ENCODE data around the gene DNAH7. TPM values are rescaled to one million over a fixed set of nuclear protein-coding genes. Genes with fewer than 3 reads are reported as not detected.

Gene DNAH7
- total RNA-seq, 1 experiment from 2014 or later, result 0.98 TPM

GRCh38 chr2:196112418-196113034 is 43.9 kb upstream of the DNAH7 start:
- CTCF ChIA-PET, result interaction anchor here (0.6 to 1.2 kb wide), 2 partner anchors 224 to 277 kb away, joined by 3 read pairs; no protein-coding TSS in a partner anchor
- Mint-ChIP-seq H3K4me3 (ENCODE audit: unreplicated experiment) (no peak overlapping the region), H3K4me1 (ENCODE audit: insufficient read depth, unreplicated experiment) (peaks cover 5% of the 10 kb centered on the region), H3K27me3 (ENCODE audit: insufficient read depth, unreplicated experiment) (no peaks in the 10 kb centered on the region), H3K9me3 (ENCODE audit: unreplicated experiment) (no peaks in the 10 kb centered on the region), H3K36me3 (ENCODE audit: insufficient read depth, unreplicated experiment) (no peaks in the 10 kb centered on the region), H3K27ac (ENCODE audit: low read depth, unreplicated experiment) (no peak overlapping the region)
- intact Hi-C loops (cut with micrococcal nuclease), result no loop called here
- TF ChIP-seq CTCF (IDR thresholded peaks at IDR 0.05; ENCODE audit: unreplicated experiment), result no peak
- POLR2A ChIA-PET, result interaction anchor here (0.6 to 0.9 kb wide), 3 partner anchors 38 to 378 kb away, joined by 3 read pairs; no protein-coding TSS in a partner anchor
- BruUV-seq (replicated peaks), result no TSS peak
- DNase-seq (ENCODE audit: unreplicated experiment), result peak; percentile 52

GRCh38 chr2:196108604-196109003 is 40.0 kb upstream of the DNAH7 start:
- TF ChIP-seq CTCF (IDR thresholded peaks at IDR 0.05; ENCODE audit: unreplicated experiment), result no peak
- no peaks in the 10 kb centered on the region for H3K36me3 Mint-ChIP-seq (ENCODE audit: insufficient read depth, unreplicated experiment)
- no peak overlapping the region for H3K27ac Mint-ChIP-seq (ENCODE audit: low read depth, unreplicated experiment)
- no peaks in the 10 kb centered on the region for H3K27me3 Mint-ChIP-seq (ENCODE audit: insufficient read depth, unreplicated experiment)
- CTCF ChIA-PET, result interaction anchor here (0.8 kb wide), 1 partner anchor 29 kb away, joined by 3 read pairs; no protein-coding TSS in a partner anchor
- no peaks in the 10 kb centered on the region for H3K9me3 Mint-ChIP-seq (ENCODE audit: unreplicated experiment)
- H3K4me1 Mint-ChIP-seq (ENCODE audit: insufficient read depth, unreplicated experiment), result peaks cover 4% of the 10 kb centered on the region
- no TSS peak for BruUV-seq (replicated peaks)
- POLR2A ChIA-PET, result no interaction called here
- DNase-seq (ENCODE audit: unreplicated experiment), result no peak
- intact Hi-C loops (cut with micrococcal nuclease), result no loop called here
- H3K4me3 Mint-ChIP-seq (ENCODE audit: unreplicated experiment), result no peak overlapping the region

GRCh38 chr2:196105951-196106350 is 37.3 kb upstream of the DNAH7 start:
- Mint-ChIP-seq H3K27ac (ENCODE audit: low read depth, unreplicated experiment) (no peak overlapping the region), H3K4me3 (ENCODE audit: unreplicated experiment) (no peak overlapping the region), H3K36me3 (ENCODE audit: insufficient read depth, unreplicated experiment) (no peaks in the 10 kb centered on the region), H3K9me3 (ENCODE audit: unreplicated experiment) (no peaks in the 10 kb centered on the region), H3K4me1 (ENCODE audit: insufficient read depth, unreplicated experiment) (no peaks in the 10 kb centered on the region), H3K27me3 (ENCODE audit: insufficient read depth, unreplicated experiment) (no peaks in the 10 kb centered on the region)
- intact Hi-C loops (cut with micrococcal nuclease), result no loop called here
- BruUV-seq (replicated peaks), result no TSS peak
- no peak for DNase-seq (ENCODE audit: unreplicated experiment)
- TF ChIP-seq CTCF (IDR thresholded peaks at IDR 0.05; ENCODE audit: unreplicated experiment), result no peak
- POLR2A ChIA-PET, result no interaction called here
- CTCF ChIA-PET, result no interaction called here

- H3K4me3 Mint-ChIP-seq (ENCODE audit: unreplicated experiment), result no peak overlapping the region
- H3K27me3 Mint-ChIP-seq (ENCODE audit: insufficient read depth, unreplicated experiment), result no peaks in the 10 kb centered on the region
- H3K4me1 Mint-ChIP-seq (ENCODE audit: insufficient read depth, unreplicated experiment), result no peaks in the 10 kb centered on the region
- POLR2A ChIA-PET, result interaction anchor here (0.8 to 1.3 kb wide), 2 partner anchors 9 to 11 kb away, joined by 3 to 4 read pairs; no protein-coding TSS in a partner anchor
- BruUV-seq (replicated peaks), result no TSS peak
- CTCF ChIA-PET, result no interaction called here
- no peak for TF ChIP-seq CTCF (IDR thresholded peaks at IDR 0.05; ENCODE audit: unreplicated experiment)
- intact Hi-C loops (cut with micrococcal nuclease), result no loop called here
- no peak overlapping the region for H3K27ac Mint-ChIP-seq (ENCODE audit: low read depth, unreplicated experiment)
- no peak for DNase-seq (ENCODE audit: unreplicated experiment)
- no peaks in the 10 kb centered on the region for H3K36me3 Mint-ChIP-seq (ENCODE audit: insufficient read depth, unreplicated experiment)
- no peaks in the 10 kb centered on the region for H3K9me3 Mint-ChIP-seq (ENCODE audit: unreplicated experiment)
Measured at GRCh38 chr2:196104066-196104465, 35.4 kb upstream of the DNAH7 start.

All from MCF 10A (cell line).